H9 (cell line): ENCODE measurements around the gene ADAM33. TPM values are rescaled to one million over a fixed set of nuclear protein-coding genes. Genes with fewer than 3 reads are reported as not detected.

Experiments used
- DNase-seq: peaks from one replicate; pipeline ENCODE4 v3.0.0-alpha.2; 2017
- H2AFZ ChIP-seq: one replicate; pipeline ENCODE4 v1.6.1; 2013; ENCODE audit warnings: mild to moderate bottlenecking, low read length, control low read depth, moderate library complexity
- H2AK5ac ChIP-seq: 2 replicates; pipeline ENCODE4 v1.6.1; 2013; ENCODE audit warnings: low read length, control low read depth, mixed read lengths; ENCODE audit not compliant: insufficient read length
- H2BK120ac ChIP-seq: one replicate; pipeline ENCODE4 v1.6.1; 2013; ENCODE audit warnings: low read depth, mild to moderate bottlenecking, low read length, control low read depth, inconsistent platforms; ENCODE audit not compliant: poor library complexity, severe bottlenecking
- H2BK12ac ChIP-seq: 2 replicates; pipeline ENCODE4 v1.6.1; 2013; ENCODE audit warnings: low read length, control low read depth, mixed read lengths, low read depth; ENCODE audit not compliant: insufficient read length
- H2BK15ac ChIP-seq: 2 replicates; pipeline ENCODE4 v1.6.1; 2013; ENCODE audit warnings: low read depth, low read length, control low read depth
- H2BK20ac ChIP-seq: one replicate; pipeline ENCODE4 v1.6.1; 2013; ENCODE audit warnings: low read depth, mild to moderate bottlenecking, low read length, control low read depth, inconsistent platforms; ENCODE audit not compliant: poor library complexity, severe bottlenecking
- H2BK5ac ChIP-seq: 2 replicates; pipeline ENCODE4 v1.6.1; 2013; ENCODE audit warnings: low read length, control low read depth, mixed read lengths; ENCODE audit not compliant: insufficient read length
- H3K14ac ChIP-seq: 2 replicates; pipeline ENCODE4 v1.6.1; 2013; ENCODE audit warnings: low read length, control low read depth; ENCODE audit not compliant: insufficient read depth
- H3K18ac ChIP-seq: 2 replicates; pipeline ENCODE4 v1.6.1; 2013; ENCODE audit warnings: low read depth, mild to moderate bottlenecking, mixed read lengths, low read length, control low read depth; ENCODE audit not compliant: insufficient read length
- H3K23ac ChIP-seq: 2 replicates; pipeline ENCODE4 v1.6.1; 2013; ENCODE audit warnings: low read length, control low read depth, mixed read lengths, low read depth; ENCODE audit not compliant: insufficient read length
- H3K23me2 ChIP-seq: 2 replicates; pipeline ENCODE4 v1.6.1; 2013; ENCODE audit warnings: low read depth, mild to moderate bottlenecking, mixed read lengths, low read length, control low read depth; ENCODE audit not compliant: insufficient read length, poor library complexity, severe bottlenecking
- H3K27ac ChIP-seq: 2 replicates; pipeline ENCODE4 v1.5.1; 2013; ENCODE audit warnings: low read length, control low read depth, mixed read lengths, low read depth; ENCODE audit not compliant: insufficient read length
- H3K27me3 ChIP-seq: 2 replicates; pipeline ENCODE4 v1.6.1; 2013; ENCODE audit warnings: low read length, control low read depth, inconsistent platforms; ENCODE audit not compliant: insufficient read depth
- H3K4ac ChIP-seq: 2 replicates; pipeline ENCODE4 v1.6.1; 2013; ENCODE audit warnings: low read depth, mild to moderate bottlenecking, control low read depth, inconsistent platforms, low read length, moderate library complexity
- H3K4me1 ChIP-seq: 2 replicates; pipeline ENCODE4 v1.6.1; 2013; ENCODE audit warnings: low read length, control low read depth, inconsistent platforms; ENCODE audit not compliant: insufficient read depth
- H3K4me2 ChIP-seq: 2 replicates; pipeline ENCODE4 v1.6.1; 2013; ENCODE audit warnings: low read length, control low read depth, mixed read lengths; ENCODE audit not compliant: insufficient read length, insufficient read depth
- H3K56ac ChIP-seq: 2 replicates; pipeline ENCODE4 v1.6.1; 2013; ENCODE audit warnings: low read depth, mild to moderate bottlenecking, mixed read lengths, low read length, control low read depth; ENCODE audit not compliant: insufficient read length
- H3K79me1 ChIP-seq: 2 replicates; pipeline ENCODE4 v1.6.1; 2013; ENCODE audit warnings: low read depth, mild to moderate bottlenecking, moderate library complexity, low read length, control low read depth, inconsistent platforms; ENCODE audit not compliant: insufficient read depth, poor library complexity, severe bottlenecking
- H3K79me2 ChIP-seq: 2 replicates; pipeline ENCODE4 v1.6.1; 2013; ENCODE audit warnings: low read length, control low read depth, inconsistent platforms; ENCODE audit not compliant: insufficient read depth
- H3K9ac ChIP-seq: 2 replicates; pipeline ENCODE4 v1.6.1; 2013; ENCODE audit warnings: low read length, control low read depth, mixed read lengths; ENCODE audit not compliant: insufficient read length; ENCODE audit errors: extremely low read depth
- H3K9me3 ChIP-seq: one replicate; pipeline ENCODE4 v1.6.1; 2013; ENCODE audit warnings: low read depth, low read length, inconsistent platforms; ENCODE audit not compliant: control insufficient read depth
- H3T11ph ChIP-seq: one replicate; pipeline ENCODE4 v1.6.1; 2013; ENCODE audit warnings: mild to moderate bottlenecking, low read length, control low read depth, inconsistent platforms
- H4K20me1 ChIP-seq: one replicate; pipeline ENCODE4 v1.6.1; 2013; ENCODE audit not compliant: control insufficient read depth, insufficient read length, insufficient read depth
- H4K5ac ChIP-seq: 2 replicates; pipeline ENCODE4 v1.6.1; 2013; ENCODE audit warnings: low read depth, mild to moderate bottlenecking, mixed read lengths, low read length, control low read depth; ENCODE audit not compliant: insufficient read length
- H4K8ac ChIP-seq: replicated peaks from 2 replicates; pipeline ENCODE4 v1.6.1; 2013; ENCODE audit warnings: low read length, control low read depth, mixed read lengths, low read depth; ENCODE audit not compliant: insufficient read length
- H4K91ac ChIP-seq: 2 replicates; pipeline ENCODE4 v1.6.1; 2013; ENCODE audit warnings: low read depth, mild to moderate bottlenecking, moderate library complexity, mixed read lengths, low read length, control low read depth; ENCODE audit not compliant: insufficient read length
- H3K27ac Mint-ChIP-seq, 3 experiments: 2 replicates in 2 of 3; 3 replicates in 1 of 3; pipeline ENCODE4 v1.8.0; 2020 to 2021; ENCODE audit warnings: mixed read lengths in 3 of 3, mild to moderate bottlenecking in 1 of 3, moderate library complexity in 1 of 3
- H3K27me3 Mint-ChIP-seq: 2 replicates; pipeline ENCODE4 v1.8.0; 2021; ENCODE audit warnings: low read depth, mild to moderate bottlenecking, moderate library complexity, mixed read lengths
- H3K36me3 Mint-ChIP-seq, 3 experiments: 2 replicates in 2 of 3; 3 replicates in 1 of 3; pipeline ENCODE4 v1.8.0; 2020 to 2021; ENCODE audit warnings: low read depth in 3 of 3, mixed read lengths in 3 of 3; ENCODE audit not compliant: insufficient read depth in 1 of 3
- H3K4me1 Mint-ChIP-seq, 2 experiments: 2 replicates each; pipeline ENCODE4 v1.8.0; 2020; ENCODE audit warnings: mixed read lengths in 2 of 2
- H3K4me3 Mint-ChIP-seq, 2 experiments: 2 replicates in 1 of 2; 3 replicates in 1 of 2; pipeline ENCODE4 v1.8.0; 2020 to 2021; ENCODE audit warnings: mild to moderate bottlenecking in 2 of 2, mixed read lengths in 2 of 2, moderate library complexity in 1 of 2
- H3K9me3 Mint-ChIP-seq, 2 experiments: 2 replicates in 1 of 2; 3 replicates in 1 of 2; pipeline ENCODE4 v1.8.0; 2020; ENCODE audit warnings: mild to moderate bottlenecking in 2 of 2, mixed read lengths in 2 of 2, moderate library complexity in 1 of 2
- CTCF ChIP-seq: fragments of 200-600 bp; sonication (generic); conservative IDR thresholded peaks from 3 replicates; pipeline ENCODE4 v1.8.0; 2021; ENCODE audit warnings: antibody characterized with exemption, mild to moderate bottlenecking
- WGBS: extraction: QIAGEN DNeasy Blood & Tissue Kit; methylation state at CpG from one replicate; pipeline ENCODE4 v1.1.7; 2013; ENCODE audit warnings: missing lambda C conversion rate, low lambda C conversion rate, mixed read lengths; ENCODE audit not compliant: insufficient read length; ENCODE audit errors: extremely low coverage; 5-methylcytosine and 5-hydroxymethylcytosine counted together
- total RNA-seq: library from RNA; stranded (reverse); gene quantifications from 2 replicates; pipeline ENCODE4 v1.2.1, GENCODE V29; 2021

Gene ADAM33
- total RNA-seq, 1 experiment from 2014 or later: 4.0 TPM

GRCh38 chr20:3630429-3630828 is 51.4 kb downstream of the ADAM33 start:
- Histone ChIP-seq H3K18ac (no peak overlapping the region), H4K20me1 (no peaks in the 10 kb centered on the region), H2BK15ac (no peak overlapping the region), H3K4me2 (no peak overlapping the region), H2AK5ac (no peak overlapping the region), H3K4me1 (peaks cover 6% of the 10 kb centered on the region; the same call in 1 of the 2 replicates), H2BK12ac (no peak overlapping the region), H3K9me3 (no peaks in the 10 kb centered on the region), H3K23me2 (no peaks in the 10 kb centered on the region), H4K91ac (no peak overlapping the region), H3K27me3 (no peaks in the 10 kb centered on the region), H3T11ph (no peak overlapping the region), H3K4ac (no peak overlapping the region), H3K14ac (no peak overlapping the region), H3K56ac (no peak overlapping the region), H4K5ac (no peak overlapping the region), H2BK20ac (no peak overlapping the region), H2BK5ac (no peak overlapping the region), H2AFZ (no peak overlapping the region), H3K79me2 (no peaks in the 10 kb centered on the region), H2BK120ac (no peak overlapping the region), H3K27ac (no peak overlapping the region), H3K23ac (no peak overlapping the region), H4K8ac (no peak overlapping the region), H3K9ac (no peak overlapping the region), H3K79me1 (no peaks in the 10 kb centered on the region)
- Mint-ChIP-seq H3K27me3 (no peaks in the 10 kb centered on the region), H3K27ac (0 out of 7 replicates have a peak overlapping the region, but pooled peaks of 1 of the 3 experiments have one; percentile 41), H3K4me3 (no peak overlapping the region), H3K36me3 (peaks cover 0 to 11% (median 7%) of the 10 kb centered on the region in 3 experiments; a peak in 4 of 7 replicates), H3K4me1 (peaks cover 19 to 21% of the 10 kb centered on the region in 2 experiments), H3K9me3 (no peaks in the 10 kb centered on the region)
- DNase-seq: no peak
- TF ChIP-seq CTCF: no peak
- no CpG with 5 or more reads among the region's 8 CpGs for WGBS
